HG02981 (cell line): Measurements from ENCODE around the gene USH2A.

ENCODE experiments used
- ATAC-seq: cut with Tn5 transposase; IDR thresholded peaks from one replicate; pipeline ENCODE4 v1.9.1; 2021; ENCODE audit warnings: mild to moderate bottlenecking, moderate library complexity; ENCODE audit not compliant: unreplicated experiment

The USH2A gene

DNA sequence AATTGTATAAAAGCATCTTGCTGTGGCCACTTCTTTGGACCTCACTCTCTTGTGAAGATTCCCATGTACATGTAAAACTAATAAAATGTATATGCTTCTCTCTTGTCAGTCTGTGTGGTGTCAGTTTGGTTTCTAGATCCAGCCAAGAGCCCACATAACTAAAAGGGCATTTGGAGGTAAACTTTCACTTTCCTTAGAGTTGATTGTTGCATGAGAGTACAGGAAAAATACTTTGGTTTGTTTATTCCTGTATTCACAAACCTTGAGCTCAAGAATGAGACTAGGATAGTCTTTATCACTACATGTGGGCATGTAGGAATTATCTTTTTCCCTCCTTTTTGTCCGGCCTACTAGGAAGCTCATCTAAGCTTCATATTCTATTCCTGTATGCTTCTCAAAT is 805.3 kb downstream of the USH2A start:
- peak; percentile 71 for ATAC-seq

DNA sequence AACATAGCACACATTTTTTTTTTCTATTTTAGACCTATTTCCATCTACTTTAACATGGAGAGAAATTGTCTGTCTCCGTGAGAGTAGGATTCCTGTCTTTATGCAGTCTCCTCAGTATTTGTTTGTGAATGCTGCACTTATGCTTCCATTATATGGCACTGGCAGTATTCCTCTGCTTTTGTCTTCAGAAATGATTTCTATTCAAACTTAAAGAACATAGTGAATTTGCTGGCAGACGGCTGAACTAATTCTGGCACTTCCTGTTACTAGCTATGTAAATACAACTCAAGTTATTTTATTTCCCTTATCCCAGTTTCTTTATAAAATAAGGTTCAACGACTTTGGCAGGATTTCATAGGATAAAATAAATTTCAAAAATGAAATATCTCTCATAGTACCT is 810.9 kb downstream of the USH2A start:
- no peak for ATAC-seq

DNA sequence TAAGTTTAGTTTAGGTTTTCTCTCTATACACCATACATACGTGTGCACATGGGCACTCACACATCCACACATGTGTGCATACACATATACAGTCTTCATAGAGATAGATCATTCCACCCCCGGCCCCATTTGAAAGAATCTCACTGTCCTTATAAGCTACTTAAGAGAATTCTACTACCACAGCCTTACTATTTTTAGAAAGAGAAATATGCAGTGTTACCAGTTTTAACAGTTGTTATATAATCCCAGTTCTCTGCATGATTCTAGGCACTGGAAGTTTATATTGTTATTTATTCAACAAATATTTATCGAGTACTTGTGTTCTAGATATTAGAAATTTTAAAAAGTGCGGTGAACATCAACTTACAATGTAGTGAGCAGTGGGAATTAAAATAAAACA is 814.6 kb downstream of the USH2A start:
- no peak for ATAC-seq

DNA sequence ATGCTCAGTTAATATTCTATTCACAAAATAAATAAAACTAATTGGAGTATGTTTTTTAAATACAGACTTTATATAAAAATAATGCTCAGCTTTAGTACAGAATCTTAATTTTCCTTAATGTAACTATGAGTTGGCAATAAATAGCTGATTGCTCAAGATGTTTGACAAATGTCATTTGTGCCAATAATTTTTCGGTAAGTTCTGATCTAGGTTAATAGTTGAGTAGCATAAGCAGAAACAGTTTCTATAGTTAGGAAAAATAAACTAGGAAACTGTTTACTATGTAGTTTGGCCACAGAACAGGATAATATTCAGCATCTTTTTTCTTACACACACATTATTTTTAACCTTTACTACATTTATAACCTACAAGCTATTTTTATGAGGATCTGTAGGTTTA is 815.8 kb downstream of the USH2A start:
- no peak for ATAC-seq

DNA sequence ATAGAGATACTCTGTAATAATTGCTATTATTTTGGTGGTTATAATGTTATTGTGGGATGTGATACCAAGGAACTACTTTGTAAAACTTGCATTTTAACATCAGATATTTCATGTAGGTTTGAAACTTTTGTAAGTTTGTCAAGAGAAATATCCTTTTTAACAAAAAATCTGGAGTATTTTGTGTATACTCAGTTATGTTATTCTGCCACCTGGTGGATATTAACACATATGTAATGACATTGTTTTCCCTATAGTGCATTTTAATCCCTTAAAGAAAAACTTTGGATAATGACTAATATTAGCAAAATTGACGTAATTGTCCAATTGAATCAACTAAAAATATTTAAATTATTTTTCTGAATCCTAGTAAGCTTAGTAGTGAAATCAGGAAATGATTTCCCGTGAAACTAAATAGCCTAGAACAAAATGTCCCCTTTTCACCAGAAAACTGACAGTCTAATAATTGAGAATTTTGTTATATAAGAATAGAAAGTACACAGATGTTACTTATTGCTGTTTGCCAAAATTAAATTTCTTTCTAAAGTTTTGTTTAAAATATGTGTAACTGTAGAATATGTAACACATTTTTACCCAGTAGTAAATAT is 816.6 kb downstream of the USH2A start:
- peak; percentile 48 for ATAC-seq

DNA sequence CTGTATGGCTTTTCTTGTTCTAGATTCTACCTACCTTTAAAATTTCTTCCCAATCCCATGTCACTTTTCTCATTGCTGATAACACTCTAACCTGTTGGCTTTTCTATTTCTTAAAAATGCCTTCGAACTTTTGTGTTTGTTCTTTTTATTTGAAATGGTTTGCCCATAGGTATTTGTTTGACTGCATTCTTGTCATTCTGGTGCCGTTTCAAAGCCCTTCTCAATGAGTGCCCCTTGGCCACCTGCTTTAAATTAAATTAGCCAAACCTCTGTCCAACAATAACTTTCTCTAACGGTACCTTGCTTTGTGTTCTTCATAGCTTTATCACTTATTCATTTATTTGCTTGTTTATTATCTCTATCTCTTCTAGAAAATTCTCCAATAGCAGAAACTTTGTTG is 817.2 kb downstream of the USH2A start:
- no peak for ATAC-seq

DNA sequence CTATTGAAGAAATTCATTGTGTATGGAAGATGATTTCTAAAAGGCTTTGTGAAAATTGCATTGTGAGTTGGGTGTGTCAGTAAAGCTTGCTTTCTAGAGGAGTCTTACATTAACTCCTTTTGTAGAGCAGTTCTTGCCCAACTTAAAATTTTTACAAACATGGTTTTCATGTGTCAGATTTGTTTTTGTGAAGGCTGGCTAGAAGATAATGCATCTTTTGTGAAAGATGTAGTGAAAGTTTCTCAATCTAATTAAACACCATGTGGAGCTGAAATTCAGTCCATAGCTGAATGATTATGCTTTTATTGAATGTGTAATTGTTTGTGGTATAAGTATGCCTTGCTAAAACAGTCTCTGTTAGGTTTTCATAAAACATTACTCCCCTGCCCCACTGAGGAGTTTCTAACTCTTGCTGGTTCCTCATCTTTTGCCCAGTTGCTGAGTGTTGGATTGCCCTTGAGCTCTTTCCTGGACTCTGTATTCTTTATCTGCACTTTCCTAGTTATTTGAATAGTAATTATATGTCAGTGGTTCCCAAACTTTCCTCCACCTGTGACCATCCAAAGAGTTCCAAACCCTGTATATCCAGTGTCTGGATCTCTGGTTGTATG is 818.1 kb downstream of the USH2A start:
- no peak for ATAC-seq

DNA sequence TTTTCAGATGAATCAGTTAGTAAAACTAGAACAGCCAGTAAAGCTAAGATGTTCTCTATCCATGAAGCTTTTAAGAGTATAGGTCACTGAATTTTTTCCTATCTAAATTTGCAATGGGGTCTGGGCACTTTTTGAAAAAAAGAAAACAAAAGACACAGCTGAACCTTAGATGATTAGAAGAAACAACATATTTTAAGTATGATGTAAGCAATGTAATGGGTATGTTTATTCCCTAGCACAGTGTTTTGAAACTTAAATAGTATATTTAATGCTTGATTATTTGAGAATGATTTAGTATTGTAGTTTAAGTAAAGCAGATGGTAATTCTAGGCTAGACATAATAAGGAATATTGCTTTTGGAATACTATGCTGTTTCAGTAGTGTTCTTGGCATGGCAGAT is 819.9 kb downstream of the USH2A start:
- no peak for ATAC-seq

DNA sequence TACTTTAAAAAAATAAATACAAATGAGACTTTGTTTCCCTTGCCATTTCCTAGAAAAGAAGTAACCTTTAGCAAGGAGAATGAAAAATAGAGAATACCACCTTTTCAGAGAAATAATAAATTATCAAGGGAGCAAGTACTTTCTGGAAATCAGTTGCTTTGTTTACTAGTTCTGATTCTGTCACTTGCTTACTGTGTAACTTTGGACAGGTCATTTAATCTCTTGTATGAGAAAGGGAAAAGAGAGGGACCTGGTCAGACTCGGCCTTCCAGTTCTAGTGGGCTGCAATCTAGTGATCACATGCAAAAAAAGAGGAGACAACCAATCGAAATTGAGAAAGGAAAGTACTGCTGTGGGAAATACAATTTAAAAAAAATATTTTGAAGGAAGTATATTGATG is 822.0 kb downstream of the USH2A start:
- no peak for ATAC-seq

DNA sequence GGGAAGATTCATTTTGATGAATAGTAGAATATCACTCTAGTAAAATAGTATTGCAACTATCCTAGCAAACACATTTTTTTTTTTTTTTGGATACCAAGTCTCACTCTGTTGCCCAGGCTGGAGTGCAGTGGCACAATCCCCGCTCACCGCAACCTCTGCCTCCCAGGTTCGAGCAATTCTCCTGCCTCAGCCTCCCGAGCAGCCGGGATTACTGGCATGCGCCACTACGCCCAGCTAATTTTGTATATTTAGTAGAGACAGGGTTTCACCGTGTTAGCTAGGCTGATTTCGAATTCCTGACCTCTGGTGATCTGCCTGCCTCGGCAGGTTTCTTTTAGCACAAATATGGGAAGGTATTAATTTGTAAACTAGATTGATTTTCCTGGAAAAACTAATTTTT is 822.4 kb downstream of the USH2A start:
- no peak for ATAC-seq

DNA sequence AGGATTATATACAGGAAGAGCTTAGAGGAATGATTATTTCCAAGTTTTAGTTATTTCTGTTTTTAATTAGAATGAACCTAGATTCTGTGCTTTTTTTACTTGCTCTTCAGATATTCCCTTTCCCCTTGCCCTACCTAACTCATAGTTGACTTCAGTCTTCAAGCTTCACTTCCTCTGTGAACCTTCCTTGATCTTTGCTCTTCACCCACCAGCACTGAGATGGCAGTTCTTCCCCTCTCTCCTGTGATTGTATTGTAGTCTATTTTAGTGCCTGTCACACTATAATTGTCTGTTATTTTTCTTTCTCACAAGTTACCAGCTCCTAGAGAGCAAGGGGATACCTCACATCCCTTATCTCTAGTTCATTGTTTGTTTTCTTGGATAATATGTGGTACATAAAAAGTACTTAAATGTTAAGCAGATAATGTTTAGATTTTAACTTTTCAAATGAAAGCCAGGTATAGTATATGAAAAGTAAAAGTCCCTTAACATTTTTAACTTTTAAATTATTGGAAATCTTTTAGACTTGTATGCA is 822.9 kb downstream of the USH2A start:
- no peak for ATAC-seq

DNA sequence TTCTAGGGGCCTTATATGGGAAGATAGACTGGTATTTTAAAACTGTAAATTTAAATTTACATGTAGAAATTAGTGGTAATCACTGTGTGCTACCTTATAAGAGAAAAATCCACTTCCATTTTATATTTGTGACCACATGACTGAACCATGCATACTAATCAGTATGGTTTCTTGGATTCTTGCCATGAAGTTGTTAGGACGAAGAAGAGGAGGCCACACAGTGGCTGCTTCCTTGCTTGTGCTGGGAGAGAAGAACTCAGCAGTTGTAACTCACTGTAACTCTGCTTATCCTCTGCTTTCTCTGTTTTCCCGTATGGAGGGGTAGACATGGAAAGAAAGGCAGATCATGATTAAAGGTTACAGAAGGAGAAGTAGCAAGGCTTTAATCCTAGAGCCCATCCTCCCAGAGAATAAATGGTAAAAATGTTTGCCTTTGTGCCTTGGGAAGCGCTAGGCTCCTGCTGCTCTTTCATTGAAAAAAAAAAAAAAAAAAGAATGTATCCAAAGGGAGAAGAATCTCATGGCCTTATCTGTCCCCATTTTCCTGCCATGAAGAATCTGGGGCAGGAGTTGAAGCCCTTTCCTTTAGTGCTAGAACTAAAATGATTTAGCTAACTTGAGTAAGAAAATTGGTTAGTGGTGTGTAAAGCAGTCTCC is 823.7 kb downstream of the USH2A start:
- ATAC-seq = no peak

DNA sequence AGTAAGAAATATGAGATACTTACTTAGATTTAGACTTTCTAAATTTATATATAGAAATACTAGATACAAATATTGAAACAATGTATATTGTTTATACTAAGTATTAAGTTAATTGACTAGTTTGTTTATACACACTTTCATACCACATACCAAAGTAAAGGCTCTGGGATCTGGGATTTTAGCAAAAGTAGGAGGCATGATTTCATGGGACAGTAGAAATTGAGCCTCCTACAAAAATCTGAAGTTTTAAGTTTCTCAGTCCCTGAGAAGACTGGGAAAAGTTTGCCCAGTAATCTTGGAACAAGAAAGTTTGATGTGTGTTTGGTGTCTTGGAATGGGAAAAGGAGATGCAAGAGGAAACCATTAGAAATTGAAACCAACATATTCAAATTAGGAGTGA is 825.3 kb downstream of the USH2A start:
- ATAC-seq = no peak

DNA sequence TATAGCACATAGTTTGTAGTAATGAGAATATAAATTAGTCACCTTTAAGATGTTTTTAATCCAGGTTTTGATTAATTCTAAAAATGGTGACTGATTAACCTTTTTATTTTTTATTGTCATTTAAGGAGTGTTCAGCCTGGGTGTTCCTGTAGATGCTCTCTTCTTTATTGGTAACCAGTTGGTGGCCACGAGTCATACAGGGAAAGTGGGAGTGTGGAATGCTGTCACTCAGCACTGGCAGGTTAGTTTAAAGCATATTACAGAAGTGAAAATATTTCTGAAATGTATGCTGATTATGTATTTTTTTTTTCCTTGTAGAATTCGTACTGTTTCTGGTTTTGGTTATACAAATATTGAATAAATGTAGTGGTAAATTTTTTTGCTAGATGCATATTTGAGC is 828.0 kb downstream of the USH2A start:
- ATAC-seq = no peak

DNA sequence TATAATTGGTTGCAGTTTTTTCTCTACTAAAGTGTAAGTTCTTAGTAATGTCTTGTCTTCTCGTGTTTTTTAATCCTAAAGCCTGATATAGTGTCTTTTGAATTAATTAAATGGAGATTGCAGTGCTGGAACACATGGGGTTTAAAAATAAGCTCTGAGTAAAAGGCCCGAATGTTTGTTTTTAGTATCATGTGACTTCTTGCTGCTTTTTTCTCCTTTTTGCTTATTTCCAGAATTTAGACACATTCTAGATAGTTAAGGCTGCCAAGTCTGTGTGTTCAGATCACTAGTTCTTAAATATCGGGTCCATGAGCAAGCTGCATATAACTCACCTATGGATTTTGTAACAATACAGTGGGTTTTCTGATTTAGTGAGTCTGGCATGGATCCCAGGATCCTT is 828.6 kb downstream of the USH2A start:
- no peak for ATAC-seq

DNA sequence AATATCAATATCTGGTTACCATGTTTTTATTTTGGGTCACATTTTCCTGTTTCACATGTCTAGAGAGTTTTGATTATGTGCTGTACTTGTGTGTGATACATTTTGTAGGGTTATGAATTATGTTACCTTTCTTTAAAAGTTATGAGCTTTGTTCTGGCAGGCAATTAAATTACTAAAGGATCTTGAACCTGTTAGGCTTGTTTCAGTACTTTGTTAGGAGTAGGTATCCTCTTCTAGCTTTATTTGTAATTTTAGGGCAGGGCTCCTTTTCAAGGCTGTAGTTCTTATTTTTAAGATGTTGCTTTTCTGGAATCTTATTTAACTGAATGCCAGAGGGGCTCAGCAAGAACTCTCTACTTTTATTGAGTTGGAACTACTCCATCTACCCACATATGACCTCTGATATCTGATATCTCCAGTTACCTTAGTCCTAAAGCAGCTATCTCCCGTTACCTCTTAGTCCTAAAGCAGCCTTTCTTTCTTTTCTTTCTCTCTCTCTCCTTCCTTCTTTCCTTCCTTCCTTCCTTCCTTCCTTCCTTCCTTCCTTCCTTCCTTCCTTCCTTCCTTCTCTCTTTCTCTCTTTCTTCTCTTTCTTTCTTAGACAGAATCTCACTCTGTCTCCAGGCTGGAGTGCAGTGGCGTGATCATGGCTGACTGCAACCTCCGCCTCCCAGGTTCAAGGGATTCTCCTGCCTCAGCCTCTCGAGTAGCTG is 832.3 kb downstream of the USH2A start:
- ATAC-seq = no peak

DNA sequence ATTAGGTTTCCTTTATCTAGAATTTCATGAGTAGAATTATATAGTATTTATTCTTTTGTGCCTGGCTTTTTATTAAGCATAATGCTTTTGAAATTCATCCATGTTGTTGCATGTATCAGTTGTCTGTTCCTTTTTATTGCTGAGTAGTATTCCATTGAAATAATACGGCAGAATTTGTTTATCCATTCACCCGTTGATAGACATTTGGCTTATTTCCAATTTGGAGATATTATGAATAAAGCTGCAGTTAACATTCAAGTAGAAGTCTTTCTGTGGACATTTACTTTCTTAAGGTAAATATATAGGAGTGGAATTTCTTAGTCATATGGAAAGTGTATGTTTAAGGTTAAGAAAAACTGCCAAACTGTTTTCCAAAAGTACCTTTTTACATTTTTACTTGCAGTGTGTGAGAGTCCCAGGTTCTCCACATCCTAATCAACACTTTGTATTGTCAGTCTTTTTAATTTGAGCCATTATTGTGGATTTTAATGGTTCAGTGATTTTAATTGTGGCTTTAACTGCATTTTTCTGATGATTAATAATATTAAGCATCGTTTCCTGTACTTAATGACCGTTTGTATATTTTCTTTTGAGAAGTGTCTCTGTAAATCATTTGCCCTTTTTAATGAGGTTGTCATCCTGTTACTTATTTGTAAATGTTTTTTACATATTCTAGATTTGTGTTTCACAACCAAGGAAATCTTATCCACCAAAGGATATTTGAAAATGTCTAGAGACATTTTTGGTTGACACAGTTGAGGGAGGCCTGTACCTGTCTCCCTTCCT is 833.4 kb downstream of the USH2A start:
- ATAC-seq = no peak

DNA sequence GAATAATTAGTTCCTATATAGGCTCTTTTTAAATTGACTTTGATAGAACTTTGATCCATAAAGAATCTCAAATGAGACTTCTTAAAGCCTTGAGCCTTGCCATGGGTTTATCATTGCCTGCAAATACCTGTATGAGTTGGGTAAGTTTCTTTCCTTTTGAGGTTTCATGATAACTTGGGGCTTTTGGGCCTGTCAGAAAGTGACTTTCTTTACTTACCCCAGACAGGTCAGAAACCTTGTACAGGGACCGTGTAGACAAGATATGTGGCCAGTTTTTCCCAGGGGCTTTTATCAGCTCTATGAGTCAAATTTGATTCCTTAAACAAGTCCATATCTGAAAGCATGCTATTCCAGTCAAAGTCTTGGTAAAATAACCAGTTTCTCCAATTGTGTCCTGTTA is 838.9 kb downstream of the USH2A start:
- ATAC-seq = peak; percentile 79

DNA sequence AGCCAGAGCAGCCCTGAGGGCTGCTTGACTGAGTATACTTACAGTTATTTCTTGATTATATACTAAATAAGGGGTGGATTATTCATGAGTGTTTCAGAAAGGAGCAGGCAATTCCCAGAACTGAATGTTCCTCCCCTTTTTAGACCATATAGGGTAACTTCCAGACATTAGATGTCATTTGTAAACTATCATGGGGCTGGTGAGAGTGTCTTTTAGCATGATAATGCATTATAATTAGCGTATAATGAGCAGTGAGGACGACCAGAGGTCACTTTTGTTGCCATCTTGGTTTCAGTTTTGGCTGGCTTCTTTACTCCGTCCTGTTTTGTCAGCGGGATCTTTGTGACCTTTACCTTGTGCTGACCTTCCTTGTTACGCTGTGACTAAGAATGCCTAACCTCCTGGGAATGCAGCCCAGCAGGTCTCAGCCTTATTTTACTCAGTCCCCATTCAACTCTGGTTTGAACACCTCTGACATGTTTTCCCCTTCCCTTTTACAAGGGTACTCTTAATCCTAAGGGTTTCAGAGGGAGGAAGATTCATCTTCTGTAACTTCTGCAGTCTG is 840.0 kb downstream of the USH2A start:
- ATAC-seq = peak; percentile 43

DNA sequence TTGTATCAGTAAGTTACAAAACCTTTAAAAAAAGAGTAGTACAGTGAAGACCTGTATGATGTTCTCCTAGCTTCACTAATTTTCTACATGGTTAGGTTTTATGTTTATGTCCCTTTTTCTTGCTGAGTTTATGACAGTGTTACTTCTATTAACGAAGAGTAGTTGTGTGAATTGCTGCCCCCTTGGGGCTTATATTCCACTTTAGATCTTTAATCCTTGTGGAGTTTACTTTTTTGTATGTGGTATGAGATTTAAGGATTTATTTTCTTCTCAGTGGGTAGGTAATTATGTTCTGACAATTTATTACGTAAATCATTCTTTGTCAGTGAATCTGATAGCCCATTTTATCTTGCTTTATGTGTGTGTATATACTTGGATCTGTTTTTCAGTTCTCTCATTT is 841.4 kb downstream of the USH2A start:
- no peak for ATAC-seq
